HepG2 (cell line): ENCODE data around the gene SKIL. TPM values are rescaled to one million over a fixed set of nuclear protein-coding genes. Genes with fewer than 3 reads are reported as not detected.

Source experiments
- ATRX ChIP-seq: sonication (generic); formaldehyde crosslinking; IDR thresholded peaks from 2 replicates; pipeline ENCODE4 v1.4.0; 2020; ENCODE audit warnings: missing genetic modification reagents, borderline replicate concordance
- CAMTA2 ChIP-seq: sonication (generic); formaldehyde crosslinking; IDR thresholded peaks from 2 replicates; pipeline ENCODE4 v1.4.0; 2020; ENCODE audit warnings: mild to moderate bottlenecking, missing genetic modification reagents, borderline replicate concordance
- CBX5 ChIP-seq: sonication (generic); formaldehyde crosslinking; IDR thresholded peaks from 2 replicates; pipeline ENCODE4 v1.4.0; 2020; ENCODE audit warnings: missing genetic modification reagents, borderline replicate concordance
- CHCHD3 ChIP-seq: sonication (generic); formaldehyde crosslinking; IDR thresholded peaks from 2 replicates; pipeline ENCODE4 v1.8.0; 2022; ENCODE audit warnings: mild to moderate bottlenecking, missing genetic modification reagents, moderate library complexity
- FOXM1 ChIP-seq: sonication (generic); formaldehyde crosslinking; IDR thresholded peaks from 2 replicates; pipeline ENCODE4 v1.5.0; 2020; ENCODE audit warnings: missing genetic modification reagents
- FOXP4 ChIP-seq: sonication (generic); formaldehyde crosslinking; IDR thresholded peaks from 2 replicates; pipeline ENCODE4 v1.4.0; 2020; ENCODE audit warnings: missing genetic modification reagents
- HNRNPL ChIP-seq: fragments of 200-400 bp; formaldehyde crosslinking; IDR thresholded peaks from 2 replicates; pipeline ENCODE4 v1.6.1; 2017; ENCODE audit warnings: mild to moderate bottlenecking, low read depth, low read length
- MYNN ChIP-seq: sonication (generic); formaldehyde crosslinking; IDR thresholded peaks from 2 replicates; pipeline ENCODE4 v1.4.0; 2020; ENCODE audit warnings: mild to moderate bottlenecking, low read depth, missing genetic modification reagents
- RAD51 ChIP-seq: fragments of 450-650 bp; IDR thresholded peaks from 2 replicates; pipeline ENCODE4 v1.6.1; 2016; ENCODE audit warnings: borderline replicate concordance
- RARG ChIP-seq: sonication (generic); formaldehyde crosslinking; IDR thresholded peaks from 2 replicates; pipeline ENCODE4 v1.4.0; 2020; ENCODE audit warnings: low read depth, mild to moderate bottlenecking, missing genetic modification reagents
- ZBTB33 ChIP-seq: sonication (generic); formaldehyde crosslinking; IDR thresholded peaks from 2 replicates; pipeline ENCODE4 v1.4.0; 2020; ENCODE audit warnings: missing genetic modification reagents
- ZC3H4 ChIP-seq: sonication (generic); formaldehyde crosslinking; IDR thresholded peaks from 2 replicates; pipeline ENCODE4 v1.4.0; 2020; ENCODE audit warnings: missing genetic modification reagents, borderline replicate concordance
- ZMYM4 ChIP-seq: sonication (generic); formaldehyde crosslinking; IDR thresholded peaks from 2 replicates; pipeline ENCODE4 v1.8.1; 2023; ENCODE audit warnings: mild to moderate bottlenecking, missing genetic modification reagents
- ZNF333 ChIP-seq: sonication (generic); formaldehyde crosslinking; IDR thresholded peaks from 2 replicates; pipeline ENCODE4 v1.4.0; 2020; ENCODE audit warnings: mild to moderate bottlenecking, missing genetic modification reagents, borderline replicate concordance
- ZNF646 ChIP-seq: sonication (generic); formaldehyde crosslinking; IDR thresholded peaks from 2 replicates; pipeline ENCODE4 v1.9.0; 2021; ENCODE audit warnings: mild to moderate bottlenecking, missing genetic modification reagents
- ZNF704 ChIP-seq: sonication (generic); formaldehyde crosslinking; IDR thresholded peaks from 2 replicates; pipeline ENCODE4 v1.8.1; 2023; ENCODE audit warnings: mild to moderate bottlenecking, inconsistent platforms, moderate library complexity, missing genetic modification reagents, borderline replicate concordance
- ZSCAN22 ChIP-seq: sonication (generic); formaldehyde crosslinking; IDR thresholded peaks from 2 replicates; pipeline ENCODE4 v1.4.0; 2020; ENCODE audit warnings: mild to moderate bottlenecking, missing genetic modification reagents
- polyA plus RNA-seq, 8 experiments: library from polyadenylated mRNA; depleted of rRNA in 3 of 8; stranded (reverse) in 7 of 8; unstranded in 1 of 8; fragments of >200 nt; fragmentation: Illumina TruSeq in 4 of 8; extraction: Trizol in 4 of 8; gene quantifications; 2 replicates each; pipeline versions ENCODE4 v1.2.1 to v1.2.3, GENCODE V29; 2011 to 2016; ENCODE audit warnings: low read depth in 4 of 8, missing spikeins in 1 of 8, mixed read lengths in 1 of 8; ENCODE audit not compliant: insufficient read depth in 1 of 8
- total RNA-seq, 5 experiments: library from RNA; depleted of rRNA; stranded (reverse); fragments of >200 nt; fragmentation: Illumina TruSeq; extraction: Trizol; gene quantifications; 2 replicates each; pipeline ENCODE4 v1.2.3, GENCODE V29; 2016; ENCODE audit warnings: low read depth in 1 of 5

The SKIL gene
- total and polyA plus RNA-seq, 2 of the 13 experiments (the other 11 are each of a cell fraction or from before 2014, with no cell fraction given): 5.2 to 20.7 TPM

- no peak for TF ChIP-seq ZNF646 (CRISPR knock-in tag)
- no peak for TF ChIP-seq ZBTB33 (CRISPR knock-in tag)
- no peak for TF ChIP-seq ZSCAN22 (CRISPR knock-in tag)
- no peak for TF ChIP-seq CBX5
- no peak; the same call in 1 of the 2 replicates for TF ChIP-seq ZMYM4 (CRISPR knock-in tag)
- TF ChIP-seq ZC3H4 (CRISPR knock-in tag): no peak
- TF ChIP-seq ATRX (CRISPR knock-in tag): no peak
- TF ChIP-seq MYNN (CRISPR knock-in tag): no peak
- 0 out of 2 replicates have a peak, but pooled peaks have one; percentile 31 for TF ChIP-seq HNRNPL
- TF ChIP-seq RAD51: no peak
- no peak for TF ChIP-seq FOXP4
- TF ChIP-seq CHCHD3: no peak
- TF ChIP-seq RARG (CRISPR knock-in tag): no peak
- no peak for TF ChIP-seq CAMTA2
- no peak for TF ChIP-seq ZNF333
- no peak for TF ChIP-seq FOXM1 (CRISPR knock-in tag)
- no peak for TF ChIP-seq ZNF704
Measured at GRCh38 chr3:170357176-170358041, at the start of gene SKIL (continued).
